T-helper 9 cell (primary cell): ENCODE measurements around the gene FZD10.

Experiments used
- DNase-seq: peaks from one replicate; pipeline ENCODE4 v3.0.0-alpha.2; 2020

The FZD10 gene

GRCh38 chr12:130183585-130184370, 21.5 kb downstream of the FZD10 start:
- DNase-seq = no peak

DNA sequence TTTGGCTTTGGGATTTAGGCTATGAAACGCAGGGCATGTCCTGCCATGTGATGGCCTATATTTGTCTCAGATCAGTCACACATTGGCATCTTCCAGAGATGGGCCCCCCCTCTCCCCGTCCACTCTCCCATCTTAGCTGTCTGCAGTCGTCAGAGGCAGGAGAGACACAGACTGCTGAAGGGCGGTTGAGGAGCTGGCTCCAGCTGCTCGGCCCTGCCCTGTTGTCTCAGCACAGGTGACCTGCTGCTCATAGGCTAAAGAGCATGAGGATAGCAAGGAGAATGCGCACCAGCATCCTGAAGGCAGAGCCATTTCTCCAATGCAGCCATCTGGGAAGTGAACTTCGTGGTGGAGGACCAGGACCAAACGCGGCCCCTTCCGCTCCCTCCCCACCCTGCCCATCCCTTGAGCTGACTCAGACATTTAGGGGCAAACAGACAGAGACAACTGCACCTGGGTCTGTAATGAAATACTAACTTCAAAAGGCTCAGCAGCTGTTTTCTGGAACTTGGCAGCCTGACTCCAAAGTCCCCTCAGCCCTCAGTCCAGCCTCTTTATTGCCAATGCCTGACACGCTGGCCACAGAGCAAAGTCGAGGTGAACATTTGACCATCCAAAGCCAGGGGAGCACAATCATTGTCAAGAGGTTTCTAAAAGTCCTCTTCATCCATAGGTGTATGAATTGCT, 22.3 kb downstream of the FZD10 start:
- no peak for DNase-seq

DNA sequence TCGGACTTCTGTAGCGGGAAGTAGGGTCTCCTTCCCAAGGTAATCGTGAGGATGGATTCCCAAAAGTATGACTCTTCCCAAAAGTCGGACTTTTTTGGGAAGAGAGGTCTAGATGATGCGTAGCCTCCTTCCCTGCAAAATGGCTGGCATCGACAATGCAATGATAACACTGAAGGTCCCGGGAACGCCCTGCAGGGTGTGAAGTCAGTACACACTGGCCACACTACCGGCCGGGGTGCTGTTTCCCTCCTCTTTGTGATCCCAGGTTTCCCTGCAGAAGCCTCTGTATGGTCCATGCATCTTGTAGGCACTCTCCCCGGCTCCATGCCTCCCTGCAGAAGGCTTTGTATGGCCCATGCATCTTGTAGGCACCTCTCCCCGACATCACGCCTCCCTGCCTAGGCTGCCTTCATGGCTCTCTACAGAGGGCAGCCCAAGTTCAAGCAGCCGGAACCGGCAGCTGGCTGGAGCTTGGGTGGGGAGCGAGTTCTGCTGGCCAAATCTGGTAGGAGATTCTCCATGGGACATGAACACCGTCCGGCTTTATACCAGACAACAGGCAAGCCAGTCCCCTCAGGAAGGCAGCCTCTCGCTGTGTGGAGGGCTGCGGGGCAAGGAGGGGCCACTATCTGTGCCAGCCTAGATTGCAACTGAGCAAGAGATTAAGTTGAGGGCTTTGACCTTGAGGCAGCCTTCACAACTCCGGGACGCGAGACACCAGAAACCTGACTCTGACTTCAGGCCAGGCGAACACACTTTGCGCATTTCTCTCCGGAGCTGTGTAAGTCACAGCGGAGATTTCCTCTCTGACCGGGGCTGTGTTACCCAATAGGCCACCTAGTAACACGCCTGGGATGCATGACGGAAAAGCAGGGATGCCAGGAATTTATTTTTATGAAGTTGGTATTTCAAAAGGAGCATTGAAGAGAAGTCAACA, 23.5 kb downstream of the FZD10 start:
- DNase-seq = no peak

DNA sequence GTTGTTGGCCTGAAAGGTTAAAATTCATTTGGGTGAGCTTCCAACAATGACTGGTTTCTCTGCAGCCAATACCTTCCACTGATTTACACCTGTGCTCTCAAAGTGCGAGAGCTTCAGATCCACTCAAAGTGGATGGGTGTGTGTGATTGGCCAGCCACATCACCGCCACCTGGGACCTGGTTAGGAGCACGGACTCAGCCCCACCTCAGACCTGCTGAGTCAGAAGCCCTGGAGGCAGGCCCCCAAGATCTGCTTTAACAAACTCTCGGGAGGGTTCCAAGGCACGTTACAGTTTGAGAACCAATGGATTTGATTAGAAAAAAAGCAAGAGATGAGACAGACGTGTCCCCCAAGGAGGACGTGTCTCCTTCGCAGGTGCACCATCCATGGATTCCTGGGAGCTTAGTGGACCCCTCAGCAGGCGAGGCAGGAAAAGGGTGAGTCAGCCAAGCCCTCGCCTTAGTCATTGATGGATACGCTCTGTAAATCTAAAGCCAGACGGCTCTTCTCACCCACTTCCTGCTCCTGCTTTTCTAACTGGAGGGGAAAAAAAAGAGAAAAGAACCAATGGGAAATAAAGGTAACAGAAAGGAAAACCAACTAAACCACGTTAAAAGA, 24.5 kb downstream of the FZD10 start:
- no peak for DNase-seq

DNA sequence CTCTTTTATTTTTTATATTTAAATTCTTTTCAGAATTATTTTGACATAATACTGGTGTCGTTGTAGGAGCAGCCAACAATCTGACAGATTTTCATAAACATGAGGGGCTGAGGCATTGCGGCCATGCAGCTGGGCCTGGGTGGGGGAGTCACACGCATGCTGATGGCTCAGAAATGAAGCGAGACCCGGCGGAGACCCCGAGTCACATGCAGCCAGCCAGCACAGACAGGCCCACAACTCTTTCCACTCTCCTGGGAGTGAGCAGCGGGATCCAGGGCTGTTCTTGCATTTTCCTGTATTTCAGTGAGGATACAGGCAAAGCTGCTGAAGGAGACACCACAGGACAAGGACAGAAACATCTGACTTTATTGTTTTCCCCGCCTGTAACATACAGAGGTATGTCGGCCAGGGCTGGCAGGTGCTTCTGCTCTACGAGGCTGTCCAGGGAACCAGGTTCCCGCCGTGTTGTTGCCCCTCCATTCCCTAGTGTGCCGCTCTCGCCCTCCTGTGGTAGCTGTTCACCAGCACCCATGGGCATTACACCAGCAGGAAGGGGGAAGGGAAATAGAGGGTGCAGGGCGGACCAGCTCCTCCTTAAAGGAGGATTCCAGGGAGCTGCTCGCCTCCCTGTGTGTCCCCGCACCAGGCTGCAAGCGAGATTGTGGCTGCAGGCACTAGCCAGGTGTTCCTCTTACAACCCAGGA, 30.5 kb downstream of the FZD10 start:
- no peak for DNase-seq

DNA sequence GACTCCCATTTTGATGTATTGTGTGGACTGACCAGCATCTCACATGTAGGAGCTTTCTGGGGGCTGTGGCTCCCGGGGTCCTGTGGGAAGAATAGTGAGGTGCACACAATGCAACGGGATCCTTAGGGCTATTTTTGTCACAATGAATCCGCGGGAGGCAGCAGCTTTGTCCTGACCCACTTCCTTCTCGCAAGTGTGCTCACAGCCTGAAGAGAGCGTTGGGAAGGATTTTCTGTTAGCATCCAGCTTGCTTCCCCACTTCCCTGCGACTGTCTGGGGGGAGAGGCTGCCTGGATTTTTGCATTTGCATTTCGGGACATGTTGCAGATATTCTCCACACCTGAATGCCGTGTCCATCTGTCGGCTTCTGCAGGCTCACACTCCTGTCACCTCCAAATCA, 31.9 kb downstream of the FZD10 start:
- no peak for DNase-seq

- no peak for DNase-seq
Observed at GRCh38 chr12:130195369-130195768, 33.1 kb downstream of the FZD10 start.

- DNase-seq = no peak
Observed at GRCh38 chr12:130195776-130196175, 33.5 kb downstream of the FZD10 start.

DNA sequence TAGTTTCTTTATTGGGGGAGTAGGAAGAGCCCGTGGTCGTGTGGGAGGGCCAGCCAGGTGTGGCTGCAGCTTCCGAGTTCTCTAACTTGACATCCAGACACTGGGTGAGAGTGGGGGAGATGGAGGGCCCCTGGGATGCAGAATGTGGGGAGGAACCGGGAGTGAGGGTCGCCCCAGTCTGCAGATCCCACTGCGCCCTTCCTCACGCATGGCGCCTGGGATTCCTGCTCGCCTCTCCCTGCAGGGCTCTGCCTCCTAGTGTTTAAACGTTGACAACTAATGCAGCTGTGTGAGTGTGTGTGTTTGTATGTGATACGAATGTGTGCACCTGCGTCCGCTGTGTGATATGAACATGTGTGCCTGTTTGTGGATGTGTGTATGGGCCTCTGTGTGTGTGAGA, 34.6 kb downstream of the FZD10 start:
- no peak for DNase-seq

GRCh38 chr12:130198026-130198662, 35.9 kb downstream of the FZD10 start:
- DNase-seq = no peak

DNA sequence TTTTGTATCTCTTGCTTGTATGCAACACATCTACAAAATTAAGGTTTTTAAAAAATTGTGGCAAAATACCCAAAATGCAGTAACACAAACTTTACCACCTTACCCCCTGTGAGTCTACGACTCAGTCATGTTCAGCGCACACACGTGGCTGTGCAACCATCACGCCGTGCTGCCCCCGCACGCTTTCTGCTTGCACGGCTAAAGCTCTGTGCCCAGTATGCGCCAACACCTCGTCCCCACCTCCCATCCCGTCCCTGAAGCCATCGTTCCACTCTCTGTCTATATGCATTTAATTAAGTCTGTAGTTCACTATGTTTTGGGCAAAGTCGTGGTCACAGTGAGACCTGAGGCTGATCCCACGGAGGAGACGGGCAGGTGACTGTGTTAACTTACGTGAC, 36.4 kb downstream of the FZD10 start:
- no peak for DNase-seq

- no peak for DNase-seq
Observed at GRCh38 chr12:130199581-130200390, 37.5 kb downstream of the FZD10 start.

DNA sequence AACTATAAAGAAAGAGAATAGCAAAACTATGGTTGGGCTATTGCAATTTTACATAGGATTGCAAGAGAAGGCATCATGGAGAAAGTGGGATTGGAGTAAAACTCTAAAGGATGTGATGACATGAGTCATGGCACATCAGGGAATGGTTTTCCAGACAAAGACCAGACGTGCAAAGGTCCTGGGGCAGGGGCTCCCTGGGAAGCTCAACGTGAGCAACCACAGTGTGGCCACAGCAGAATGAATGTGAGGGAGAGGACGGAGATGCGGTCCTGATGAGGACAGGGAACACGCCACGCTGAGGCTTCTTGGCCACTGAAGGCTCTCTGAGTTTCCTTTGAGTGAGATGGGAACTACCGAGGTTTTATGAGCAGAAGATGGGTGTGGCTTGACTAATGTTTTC, 38.2 kb downstream of the FZD10 start:
- DNase-seq = no peak

GRCh38 chr12:130201037-130201436, 38.8 kb downstream of the FZD10 start:
- no peak for DNase-seq

GRCh38 chr12:130202201-130202600, 39.9 kb downstream of the FZD10 start:
- no peak for DNase-seq

DNA sequence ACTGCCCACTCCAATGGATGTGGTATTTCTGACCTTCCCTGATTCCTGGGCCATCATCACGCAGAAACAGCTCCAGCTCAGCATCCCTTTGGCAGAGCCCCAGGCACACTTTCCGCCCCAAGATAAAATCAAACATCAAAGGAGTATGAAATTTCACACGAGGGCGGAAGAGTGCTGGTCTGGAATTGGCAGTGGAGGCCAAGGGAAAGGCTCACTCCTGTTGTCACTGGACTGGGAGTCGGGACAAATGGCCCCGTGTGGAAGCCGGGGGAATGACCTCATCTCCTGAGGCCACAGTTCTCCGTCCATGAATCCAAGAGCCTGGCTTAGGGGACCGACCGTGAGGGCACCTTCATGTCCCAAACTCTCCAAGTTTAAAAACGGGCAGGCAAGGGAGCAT, 40.9 kb downstream of the FZD10 start:
- no peak for DNase-seq

- DNase-seq = no peak
Observed at GRCh38 chr12:130204541-130204953, 42.3 kb downstream of the FZD10 start.

GRCh38 chr12:130205495-130205894, 43.2 kb downstream of the FZD10 start:
- no peak for DNase-seq

DNA sequence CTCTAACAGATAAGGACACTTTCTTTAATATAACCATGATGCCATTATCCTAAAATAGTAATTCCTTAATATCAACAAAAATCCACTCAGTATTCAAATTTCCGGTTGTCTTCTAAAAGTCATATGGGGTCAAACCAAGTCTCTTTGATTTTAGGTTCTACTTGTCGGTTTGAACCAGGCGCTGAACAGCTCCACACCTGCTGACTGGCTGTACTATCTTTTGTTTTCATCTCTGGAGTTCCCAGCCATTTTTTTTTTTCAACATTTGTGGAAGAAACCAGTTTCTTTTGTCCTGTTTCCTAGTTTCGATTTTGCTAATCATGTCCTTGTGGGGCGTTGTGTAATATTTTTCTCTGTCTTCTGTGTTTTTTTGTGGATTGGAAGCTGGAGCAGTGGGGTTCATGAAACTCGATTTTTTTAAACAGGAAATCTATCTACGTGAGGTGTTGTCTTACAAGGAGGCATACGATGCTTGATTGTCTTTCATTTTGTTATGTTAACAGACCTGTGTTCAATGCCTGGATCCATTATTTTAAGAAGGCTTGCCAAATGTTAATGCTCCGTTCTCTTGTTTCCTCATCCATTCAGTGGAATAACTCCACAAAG, 50.2 kb downstream of the FZD10 start:
- no peak for DNase-seq

DNA sequence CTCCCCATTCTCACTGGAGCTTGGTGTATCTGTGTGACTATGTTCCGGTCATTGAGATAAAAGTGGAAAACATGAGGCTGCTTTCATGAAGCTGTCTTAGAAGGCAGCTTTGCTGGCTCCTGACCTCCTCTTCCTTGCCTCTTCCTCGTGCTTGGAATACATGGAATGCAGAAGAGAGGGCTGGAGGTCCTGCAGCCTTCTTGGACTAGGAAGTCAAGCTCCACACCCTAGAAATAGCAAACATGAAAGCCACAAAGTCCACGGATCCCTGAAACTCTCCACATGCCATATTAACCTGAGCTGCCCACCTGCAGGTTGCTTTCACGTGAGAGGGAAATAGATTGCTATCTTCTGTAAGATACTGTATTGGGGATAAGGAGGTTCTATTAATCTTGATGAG, 51.0 kb downstream of the FZD10 start:
- no peak for DNase-seq
